HG02840 (cell line): ENCODE measurements around the gene EQTN.

Experiments
- ATAC-seq: cut with Tn5 transposase; IDR thresholded peaks from one replicate; pipeline ENCODE4 v1.9.1; 2021; ENCODE audit warnings: mild to moderate bottlenecking, moderate library complexity, moderate number of reproducible peaks; ENCODE audit not compliant: unreplicated experiment, low FRiP score

EQTN gene

GRCh38 chr9:27297050-27297449 lies at the start of gene EQTN:
EQTN (minus strand) TSS chr9:27297150; CDS start chr9:27297055, 95 bp downstream.
- ATAC-seq = no peak

GRCh38 chr9:27344776-27345175 lies 47.8 kb upstream of the EQTN start:
- ATAC-seq = no peak

GRCh38 chr9:27341545-27342294 lies 44.8 kb upstream of the EQTN start:
- no peak for ATAC-seq

GRCh38 chr9:27340961-27341511 lies 44.1 kb upstream of the EQTN start:
- no peak for ATAC-seq

- no peak for ATAC-seq
Measured at GRCh38 chr9:27340285-27340674, 43.3 kb upstream of the EQTN start.

GRCh38 chr9:27339661-27340284 lies 42.8 kb upstream of the EQTN start:
- no peak for ATAC-seq

GRCh38 chr9:27338527-27338903 lies 41.6 kb upstream of the EQTN start:
- no peak for ATAC-seq

- ATAC-seq = no peak
Measured at GRCh38 chr9:27337833-27338526, 41.0 kb upstream of the EQTN start.

- no peak for ATAC-seq
Measured at GRCh38 chr9:27337236-27337635, 40.3 kb upstream of the EQTN start.

- no peak for ATAC-seq
Measured at GRCh38 chr9:27336829-27337228, 39.9 kb upstream of the EQTN start.

- ATAC-seq = no peak
Measured at GRCh38 chr9:27336126-27336525, 39.2 kb upstream of the EQTN start.

- ATAC-seq = no peak
Measured at GRCh38 chr9:27335075-27335474, 38.1 kb upstream of the EQTN start.

GRCh38 chr9:27333241-27334052 lies 36.5 kb upstream of the EQTN start:
- ATAC-seq = peak; percentile 63

- ATAC-seq = no peak
Measured at GRCh38 chr9:27331393-27331792, 34.4 kb upstream of the EQTN start.

- no peak for ATAC-seq
Measured at GRCh38 chr9:27329291-27329690, 32.3 kb upstream of the EQTN start.

GRCh38 chr9:27328483-27328882 lies 31.5 kb upstream of the EQTN start:
- ATAC-seq = no peak

GRCh38 chr9:27311184-27311583 lies 14.2 kb upstream of the EQTN start:
- no peak for ATAC-seq

- ATAC-seq = no peak
Measured at GRCh38 chr9:27310582-27310981, 13.6 kb upstream of the EQTN start.

- ATAC-seq = no peak
Measured at GRCh38 chr9:27308691-27309390, 11.9 kb upstream of the EQTN start.

- no peak for ATAC-seq
Measured at GRCh38 chr9:27304521-27304920, 7.6 kb upstream of the EQTN start.
